ENCODE results near the gene OPN1SW.

Gene OPN1SW

DNA sequence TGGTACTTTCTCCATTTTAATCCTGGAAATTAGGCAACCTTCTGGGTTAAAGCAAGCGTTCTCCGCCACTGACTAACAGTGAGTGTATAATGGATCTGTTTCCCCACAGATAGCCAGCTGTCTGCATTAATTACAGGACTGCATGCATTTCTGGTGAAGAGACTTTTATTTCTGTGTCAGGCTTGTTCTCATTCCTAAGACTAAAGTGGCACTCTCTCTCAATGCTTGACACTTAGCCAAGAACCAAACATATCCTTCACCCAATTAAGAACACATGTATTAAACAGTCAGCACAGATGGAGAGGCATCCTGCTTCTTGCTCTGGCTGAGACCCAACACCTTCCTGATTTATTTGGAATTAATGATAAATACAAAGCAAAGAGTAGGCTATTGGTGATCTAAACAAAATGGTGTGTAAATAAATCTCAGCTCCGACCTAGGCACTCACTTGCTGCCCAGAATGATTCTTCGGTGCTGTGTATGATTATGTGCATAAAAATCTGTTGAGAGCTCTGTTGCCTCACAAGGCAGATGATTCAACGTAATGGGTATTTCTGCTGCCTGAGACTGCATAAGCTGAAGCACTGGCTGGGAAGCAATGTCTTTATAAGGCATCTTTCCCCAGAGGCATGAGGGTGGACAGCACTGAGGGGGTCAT, 19.6 kb downstream of the OPN1SW start:
- DNase-seq: no peak

DNA sequence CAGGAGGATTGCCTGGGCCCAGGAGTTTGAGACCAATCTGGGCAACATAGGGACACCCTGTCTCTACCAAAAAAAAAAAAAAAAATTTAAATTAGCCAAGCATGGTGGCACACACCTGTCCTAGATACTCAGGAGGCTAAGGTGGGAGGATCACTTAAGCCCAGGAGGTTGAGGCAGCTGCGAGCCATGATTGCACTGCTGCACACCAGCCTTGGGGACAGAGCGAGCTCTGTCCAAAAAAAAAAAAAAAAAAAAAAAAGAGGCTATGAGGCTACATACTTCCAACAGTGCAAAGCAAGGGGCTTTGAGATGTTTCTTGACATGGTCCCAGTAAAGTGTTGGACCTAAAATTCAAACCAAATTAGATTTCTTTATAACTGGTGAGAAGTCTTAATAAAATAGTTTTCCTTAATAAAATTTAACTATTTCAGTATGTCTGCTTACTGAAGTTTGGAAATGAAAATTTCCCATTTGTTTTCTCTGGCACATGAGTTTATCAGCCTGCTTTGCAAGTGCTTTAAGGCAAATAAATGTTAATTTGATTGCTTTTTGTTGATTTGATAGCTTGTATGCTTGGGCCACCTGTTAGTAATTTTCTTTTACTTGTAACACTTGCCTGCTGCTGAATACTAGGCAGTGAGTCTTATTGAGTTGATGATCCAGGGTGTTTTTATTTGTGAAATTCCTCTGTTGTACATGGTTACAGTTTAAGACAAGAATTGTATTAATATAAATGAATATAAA, 20.3 kb downstream of the OPN1SW start:
- no peak for DNase-seq

DNA sequence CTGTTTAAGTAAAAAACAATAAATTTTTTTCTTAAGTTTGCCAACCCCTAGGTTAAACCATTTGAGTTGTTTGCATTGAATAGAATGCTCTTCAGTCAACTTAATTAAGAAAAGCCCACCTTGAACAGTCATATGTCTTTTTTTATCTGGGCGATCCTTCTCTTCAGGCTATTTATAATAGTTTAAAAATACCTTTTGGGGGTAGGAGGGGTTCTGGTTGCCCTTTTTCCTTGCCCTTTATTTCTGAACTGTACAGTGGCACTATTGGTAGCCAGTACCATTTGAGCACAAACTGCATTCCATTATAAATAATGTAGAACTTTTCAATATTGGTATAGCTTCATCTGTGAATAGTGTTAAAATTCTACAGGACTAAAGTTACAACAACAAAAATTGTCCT, 23.3 kb downstream of the OPN1SW start:
- no peak for DNase-seq

DNA sequence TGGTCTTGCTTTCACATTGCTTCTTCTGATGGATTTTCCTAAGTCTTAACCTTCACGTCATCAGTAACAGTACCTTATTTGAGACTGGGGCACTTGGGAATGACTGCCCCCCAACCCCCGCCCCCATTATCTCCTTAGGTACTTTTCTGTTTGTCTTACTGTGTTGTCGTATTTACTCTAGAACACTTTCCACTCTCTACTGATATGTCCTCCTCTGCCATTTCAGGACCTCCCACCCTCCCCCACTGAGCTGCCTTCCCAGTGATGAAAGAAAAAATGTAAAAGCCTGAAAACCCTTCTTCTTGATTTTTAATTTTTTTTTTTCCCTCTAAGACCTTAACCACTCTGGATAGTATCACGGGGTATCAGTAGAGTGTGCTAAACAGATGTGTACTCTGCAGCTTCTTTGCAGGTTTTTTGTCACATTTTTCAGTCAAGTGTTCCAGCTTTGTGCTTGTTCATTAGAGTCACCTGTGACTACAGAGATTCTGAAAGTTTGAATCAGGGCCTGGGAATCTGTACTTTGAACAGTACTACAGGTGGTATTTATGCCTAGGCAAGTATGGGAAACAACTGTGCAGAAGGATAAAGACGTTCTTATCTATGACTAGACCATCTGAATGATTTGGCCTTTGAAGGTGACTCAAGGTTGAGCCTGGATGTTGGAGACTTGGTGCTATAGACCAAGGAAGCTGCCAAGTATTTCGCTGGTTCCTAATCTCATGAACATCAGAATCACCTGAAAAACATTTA, 28.1 kb downstream of the OPN1SW start:
- DNase-seq: no peak

DNA sequence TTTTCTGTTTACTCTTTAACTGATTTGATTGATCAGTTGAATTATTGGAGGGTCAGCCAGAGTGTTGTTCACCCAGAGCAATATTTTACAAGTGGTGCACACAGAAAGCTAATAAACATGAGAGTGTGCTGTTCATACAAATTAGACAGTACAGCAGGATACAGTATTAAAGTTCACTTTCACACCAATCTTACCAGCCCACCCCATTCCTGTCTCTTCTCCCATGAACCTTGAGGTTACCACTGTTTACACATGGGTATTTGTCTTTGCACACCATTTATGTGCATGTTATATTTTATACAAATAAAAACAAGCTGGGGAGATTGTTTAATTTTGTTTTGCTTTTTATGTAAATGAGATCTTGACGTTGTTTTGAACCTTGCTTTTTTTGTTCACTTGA, 29.9 kb downstream of the OPN1SW start:
- DNase-seq: no peak

DNA sequence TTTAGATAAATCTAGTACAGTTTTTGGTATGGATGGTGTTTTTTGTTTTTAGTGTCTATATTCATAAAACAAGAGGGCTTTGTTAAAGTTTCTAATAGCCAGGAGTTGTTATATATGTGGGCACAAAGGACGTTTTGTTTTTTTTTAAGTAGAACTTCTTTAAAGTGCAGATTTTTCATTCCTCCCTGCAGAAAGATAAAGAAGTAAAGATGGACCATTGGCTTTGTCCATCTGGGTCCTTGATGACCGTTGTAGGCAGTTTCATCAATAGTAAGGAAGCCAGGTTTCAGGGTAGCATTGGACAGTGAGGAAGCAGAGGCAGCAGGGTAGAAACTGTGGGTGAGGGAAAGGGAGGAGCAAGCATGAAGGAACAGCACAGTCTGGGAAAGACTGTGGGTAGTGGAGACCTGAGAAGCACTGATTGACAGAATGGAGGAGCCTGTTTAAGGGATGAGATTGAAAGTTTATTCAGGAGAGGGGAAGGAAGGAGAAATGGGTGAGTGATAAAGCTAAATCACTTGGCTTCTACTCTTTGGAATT, 31.2 kb downstream of the OPN1SW start:
- no peak for DNase-seq

DNA sequence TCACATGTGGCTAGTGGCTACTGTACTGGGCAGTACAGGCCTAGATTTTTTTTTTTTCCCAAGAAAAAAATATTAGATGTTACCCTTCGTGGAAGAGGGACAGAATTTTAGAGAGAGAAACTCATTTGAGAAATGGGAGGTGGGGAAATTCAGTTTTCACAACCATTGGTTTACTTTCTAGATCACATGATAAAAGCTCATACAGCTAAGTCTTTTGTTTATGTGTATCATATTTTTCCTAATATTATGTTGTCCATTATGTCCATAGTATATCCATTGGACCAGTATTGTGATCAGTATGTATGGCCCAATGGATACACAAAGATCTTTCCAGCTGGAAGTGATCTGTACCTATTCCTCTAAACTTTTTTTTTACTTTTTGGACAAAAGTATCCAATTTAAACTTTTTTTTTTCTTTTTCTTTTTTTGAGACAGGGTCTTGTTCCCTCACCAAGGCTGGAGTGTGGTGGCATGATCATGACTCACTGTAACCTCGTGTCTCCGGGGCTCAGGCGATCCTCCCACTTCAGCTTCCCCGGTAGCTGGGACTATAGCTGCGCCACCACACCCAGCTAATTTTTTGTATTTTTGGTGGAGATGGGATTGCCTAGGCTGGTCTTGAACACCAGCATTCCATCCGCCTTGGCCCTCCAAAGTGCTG, 32.4 kb downstream of the OPN1SW start:
- DNase-seq: no peak

DNA sequence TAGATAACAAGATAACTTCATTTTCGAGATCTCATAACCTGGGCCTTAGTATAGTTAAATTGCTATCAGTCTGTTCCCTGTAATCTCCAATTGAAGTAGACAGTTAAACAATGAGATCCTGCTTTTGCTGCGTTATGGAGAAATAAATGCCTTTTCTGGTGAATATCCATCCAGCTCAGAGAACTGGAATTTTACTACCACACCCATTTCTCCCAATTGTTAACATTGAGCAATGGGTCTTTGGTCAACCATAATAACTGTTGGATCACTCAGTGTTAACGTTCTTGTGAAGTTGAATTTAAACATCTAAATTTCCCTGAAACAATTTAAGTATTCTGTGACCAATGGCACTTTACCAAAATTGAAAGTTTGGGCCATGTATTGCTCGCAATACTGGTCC, 33.4 kb downstream of the OPN1SW start:
- no peak for DNase-seq

DNA sequence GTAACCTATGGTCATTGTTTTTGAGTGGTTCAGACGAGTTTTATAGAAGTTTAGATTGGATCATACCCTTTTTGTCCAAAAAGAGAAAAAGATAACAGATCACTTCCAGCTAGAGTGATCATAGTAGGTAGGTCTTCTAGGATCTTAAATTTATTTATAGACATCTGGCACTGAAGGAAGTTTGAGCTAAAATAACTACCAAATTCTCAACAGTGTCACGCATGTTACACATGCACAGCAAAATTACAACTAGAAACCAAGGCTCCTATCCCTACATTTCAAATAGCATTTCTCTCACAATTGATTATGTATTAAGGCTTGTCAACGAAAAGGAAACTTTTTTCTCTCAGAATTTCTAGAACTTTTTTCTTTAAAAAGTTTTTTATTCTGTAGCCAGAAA, 34.1 kb downstream of the OPN1SW start:
- no peak for DNase-seq

DNA sequence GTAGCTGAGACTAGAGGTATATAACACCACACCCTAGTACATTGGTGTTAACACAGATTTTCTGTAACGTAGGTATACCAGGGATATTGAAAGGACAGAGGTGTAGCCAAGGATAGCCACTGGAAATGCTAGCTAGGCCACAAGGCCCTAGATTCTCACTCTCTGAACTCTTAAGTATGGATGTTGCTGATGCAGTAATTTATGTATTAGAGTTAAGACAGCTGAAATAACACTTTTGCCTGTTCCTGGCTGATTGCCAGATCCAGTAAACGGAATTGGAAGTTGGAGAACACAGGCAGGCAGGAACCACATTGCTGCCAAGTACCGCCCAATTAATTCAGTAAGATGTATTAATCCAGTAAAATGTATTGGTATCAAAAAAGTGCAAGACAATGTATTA, 34.6 kb downstream of the OPN1SW start:
- no peak for DNase-seq

DNA sequence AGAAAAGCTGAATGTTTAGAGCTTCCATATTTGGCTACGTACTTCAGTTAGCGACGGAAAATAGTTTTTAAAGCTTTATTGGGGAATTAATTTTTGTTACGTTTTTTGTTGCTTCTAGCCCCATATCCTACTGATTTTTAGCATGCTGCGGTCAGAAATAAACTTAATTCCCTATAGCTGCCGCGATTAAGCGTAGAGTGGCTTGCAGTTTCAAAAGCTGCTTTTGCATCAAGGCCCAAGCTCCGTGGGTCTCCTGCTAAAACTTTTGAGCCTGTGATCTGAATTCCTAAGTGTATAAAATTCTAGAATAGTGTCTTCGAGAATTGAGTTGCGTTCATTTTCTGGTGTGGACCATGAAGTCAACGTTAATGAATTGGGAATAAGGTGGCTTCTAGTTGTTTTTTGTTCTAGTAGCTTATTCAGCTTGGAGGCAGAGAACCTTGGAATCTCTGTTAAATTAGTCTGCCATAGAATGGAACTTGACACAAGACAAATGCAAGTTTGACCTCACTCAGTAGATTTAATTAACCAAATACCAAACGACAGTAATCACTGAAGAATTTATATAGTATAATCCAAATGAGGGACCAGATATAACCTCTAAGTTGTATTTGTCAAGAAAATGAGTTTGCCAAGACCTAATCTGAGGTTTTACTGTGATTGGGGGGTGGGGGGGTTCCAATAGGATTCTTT, 35.5 kb downstream of the OPN1SW start:
- no peak for DNase-seq

DNA sequence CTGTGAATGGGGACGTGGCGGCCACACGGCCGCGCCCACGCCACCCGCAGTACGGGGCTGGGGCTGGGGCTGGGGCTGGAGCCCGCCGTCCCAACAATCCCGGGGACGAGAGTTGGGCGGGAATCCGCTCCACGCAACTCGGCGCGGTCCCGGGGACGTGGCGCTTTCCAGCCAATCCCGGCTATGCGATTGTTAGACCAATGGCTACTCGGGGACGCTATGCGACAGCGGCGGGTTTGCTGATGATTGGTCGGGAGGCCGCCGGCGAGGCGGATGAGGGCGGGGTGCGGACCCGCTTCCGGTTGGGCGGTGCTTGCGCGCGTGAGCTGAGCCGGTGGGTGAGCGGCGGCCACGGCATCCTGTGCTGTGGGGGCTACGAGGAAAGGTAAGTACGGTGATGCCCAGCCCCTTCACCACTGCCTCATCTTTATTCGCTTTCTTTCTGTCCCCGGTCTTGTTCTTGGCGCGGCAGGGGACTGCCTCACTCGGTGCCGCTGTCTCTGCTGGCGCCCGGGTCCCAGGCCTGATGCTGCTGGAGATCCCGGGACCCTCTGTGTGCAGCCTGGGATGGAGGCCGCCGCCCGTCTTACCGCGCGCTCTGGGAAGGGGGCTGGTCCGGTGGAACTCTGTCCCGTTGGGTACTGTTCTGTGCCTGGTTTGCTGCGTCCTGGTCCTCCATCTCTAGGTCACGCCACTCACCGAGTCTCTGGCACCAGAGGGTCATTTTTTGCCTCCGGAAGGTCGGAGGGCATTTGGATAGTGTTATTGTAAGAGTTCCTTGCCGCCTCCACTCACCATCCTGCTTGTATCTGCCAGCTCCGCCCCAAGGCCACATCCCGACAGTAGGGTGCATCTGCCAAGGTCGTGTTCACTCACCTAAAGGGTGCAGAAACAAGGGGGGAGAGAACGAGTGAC, 36.3 kb downstream of the OPN1SW start, which contains the start of gene CALU:
Gene CALU, plus strand, starts transcription at position 312 of the 915 bp plus-strand sequence. CDS start 9,225 bp downstream, outside the sequence.
- DNase-seq: peak; percentile 95

DNA sequence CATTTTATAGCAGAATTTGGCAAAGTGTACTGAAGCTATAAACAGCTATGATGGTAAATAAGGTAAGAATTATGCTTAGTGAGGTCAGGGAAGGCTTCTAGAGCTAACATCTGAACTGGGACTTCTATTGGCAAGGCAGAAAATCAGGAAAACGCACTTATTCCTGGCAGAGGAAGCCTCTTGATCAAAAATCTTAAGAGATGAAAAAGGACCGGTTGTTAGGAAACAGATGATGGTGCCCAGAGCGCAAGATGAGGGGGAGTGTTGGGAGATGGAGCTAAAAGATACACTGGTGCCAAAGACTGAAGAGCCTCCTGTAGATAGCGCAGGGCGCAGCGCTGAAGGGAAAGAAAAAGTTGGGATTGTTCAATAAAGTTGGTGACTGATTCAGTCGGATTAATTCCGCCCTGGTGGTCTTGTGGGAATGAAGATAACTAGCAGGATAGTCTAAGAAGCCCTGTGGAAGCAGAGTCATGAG, 37.0 kb downstream of the OPN1SW start:
- no peak for DNase-seq

DNA sequence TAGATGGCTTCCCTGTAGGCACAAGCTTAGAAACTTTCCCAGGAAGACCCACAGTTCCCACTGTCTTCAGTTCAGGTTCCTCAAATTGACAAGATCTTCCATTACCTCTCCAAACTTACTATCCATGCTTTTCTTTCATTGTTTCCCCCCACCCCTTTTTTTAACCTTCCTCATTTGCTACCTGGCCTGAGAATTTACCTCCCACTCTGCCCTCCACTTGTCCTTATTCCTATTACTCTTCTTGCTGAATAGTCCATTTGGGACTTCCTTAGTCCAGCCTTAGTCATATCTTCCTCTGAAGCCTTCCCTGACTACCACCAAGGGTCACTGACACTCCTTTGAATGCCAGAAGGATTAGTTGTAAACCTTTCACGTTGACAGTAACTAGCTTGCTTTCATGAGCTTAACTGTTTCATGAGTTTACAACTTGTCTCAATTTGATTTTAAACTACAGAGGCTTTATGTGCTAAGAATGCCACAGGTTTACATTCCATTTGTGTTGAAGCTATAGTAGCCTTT, 37.7 kb downstream of the OPN1SW start:
- DNase-seq: no peak

DNA sequence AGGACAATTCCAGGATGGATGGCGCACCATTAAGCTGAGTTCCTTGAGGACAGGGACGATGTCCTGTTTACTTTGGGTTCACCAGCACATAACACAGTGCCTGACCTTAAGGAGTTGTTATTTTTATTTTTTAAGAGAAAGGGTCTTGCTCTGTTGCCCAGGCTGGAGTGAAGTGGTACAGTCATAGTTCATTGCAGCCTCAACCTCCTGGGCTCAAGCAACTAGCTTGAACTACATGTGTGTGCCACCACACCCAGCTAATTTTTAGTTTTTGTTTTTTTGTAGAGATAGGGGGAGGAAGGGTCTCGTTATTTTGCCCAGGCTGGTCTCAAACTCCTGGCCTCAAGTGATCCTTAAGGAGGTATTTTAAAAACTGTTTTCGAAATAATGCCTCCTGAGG, 38.2 kb downstream of the OPN1SW start:
- DNase-seq: no peak

DNA sequence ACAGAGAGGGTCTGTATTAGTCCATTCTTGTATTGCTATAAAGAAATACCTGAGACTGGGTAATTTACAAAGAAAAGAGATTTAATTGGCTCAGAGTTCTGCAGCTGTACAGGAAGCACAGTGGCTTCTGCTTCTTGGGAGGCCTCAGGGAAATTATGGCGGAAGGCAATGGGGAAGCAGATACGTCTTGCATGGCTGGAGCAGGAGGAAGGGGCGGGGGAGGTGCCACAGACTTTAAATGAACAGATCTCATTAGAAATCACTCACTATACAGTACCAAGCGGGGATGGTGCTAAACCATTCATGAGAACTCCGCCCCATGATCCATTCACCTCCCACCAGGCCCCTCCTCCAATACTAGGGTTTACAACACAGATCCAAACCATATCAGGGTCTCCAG, 40.2 kb downstream of the OPN1SW start:
- no peak for DNase-seq

DNA sequence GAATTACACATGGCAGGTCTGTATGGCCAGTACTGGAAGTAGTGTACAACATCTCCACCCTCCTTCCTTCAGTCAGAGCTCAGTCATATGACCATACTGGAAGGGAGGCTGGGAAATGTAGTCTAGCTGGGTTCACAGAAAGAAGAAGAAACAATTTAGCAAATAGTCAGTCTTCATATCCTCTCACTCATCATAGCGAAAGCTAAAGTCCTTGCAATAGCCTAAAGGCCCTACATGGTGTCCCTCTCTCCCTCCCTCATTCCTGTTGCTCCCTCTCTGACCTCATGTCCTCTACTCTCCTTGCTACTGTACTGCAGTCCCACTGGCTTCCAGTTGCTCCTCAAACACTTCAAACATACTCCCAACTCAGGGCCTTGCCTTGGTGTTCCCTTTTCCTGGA, 40.7 kb downstream of the OPN1SW start:
- DNase-seq: no peak

DNA sequence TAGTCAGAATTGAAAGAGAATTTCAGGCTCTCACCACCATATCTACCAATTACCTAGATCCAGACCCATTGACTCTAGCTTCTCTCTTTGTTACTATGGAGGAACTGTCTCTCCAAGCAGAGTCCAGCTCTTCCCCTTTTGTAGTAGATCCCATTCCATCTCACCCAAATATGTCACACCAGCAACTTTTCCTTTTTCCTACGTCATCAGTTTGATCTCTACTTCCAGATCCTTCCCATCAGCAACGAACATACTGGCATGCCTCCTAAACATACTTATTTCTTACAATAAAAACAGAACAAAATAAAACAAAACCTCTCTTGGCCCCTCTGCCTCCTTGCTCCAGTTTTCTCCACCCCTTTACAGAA, 42.3 kb downstream of the OPN1SW start:
- no peak for DNase-seq

DNA sequence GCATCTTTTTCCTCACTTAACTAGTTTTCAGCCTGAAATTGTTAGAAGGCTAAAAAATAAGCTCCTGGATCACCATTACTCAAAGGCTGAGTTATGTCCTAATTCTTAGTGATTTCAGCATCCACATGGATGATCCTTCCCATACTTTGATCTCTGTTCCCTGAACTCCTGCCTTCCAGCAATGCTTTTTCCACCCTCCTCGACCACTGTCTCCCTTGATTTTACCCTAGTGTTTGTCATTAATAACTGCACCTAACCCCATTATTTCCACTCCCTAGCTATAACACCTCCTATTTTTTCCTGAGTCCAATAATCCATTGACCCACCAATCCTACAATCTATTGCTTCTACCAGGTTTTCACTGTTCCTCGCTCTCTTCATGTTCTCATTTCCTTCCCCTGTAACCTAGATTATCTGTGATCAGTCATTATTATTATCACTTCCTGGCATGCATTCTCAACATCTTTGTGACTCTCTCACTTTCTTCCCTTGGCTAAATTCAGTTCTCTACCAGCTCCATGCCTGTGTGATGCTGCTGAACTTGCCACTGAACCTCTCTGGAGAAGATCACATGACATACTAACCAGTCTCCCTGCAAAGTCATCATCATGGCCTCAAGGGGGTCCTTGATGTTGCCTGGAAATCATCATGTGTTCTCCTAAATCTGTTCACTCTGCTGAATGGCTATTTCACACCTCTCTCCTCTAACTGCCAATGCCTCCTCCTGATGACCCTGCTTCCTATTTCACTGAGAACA, 42.9 kb downstream of the OPN1SW start:
- no peak for DNase-seq

DNA sequence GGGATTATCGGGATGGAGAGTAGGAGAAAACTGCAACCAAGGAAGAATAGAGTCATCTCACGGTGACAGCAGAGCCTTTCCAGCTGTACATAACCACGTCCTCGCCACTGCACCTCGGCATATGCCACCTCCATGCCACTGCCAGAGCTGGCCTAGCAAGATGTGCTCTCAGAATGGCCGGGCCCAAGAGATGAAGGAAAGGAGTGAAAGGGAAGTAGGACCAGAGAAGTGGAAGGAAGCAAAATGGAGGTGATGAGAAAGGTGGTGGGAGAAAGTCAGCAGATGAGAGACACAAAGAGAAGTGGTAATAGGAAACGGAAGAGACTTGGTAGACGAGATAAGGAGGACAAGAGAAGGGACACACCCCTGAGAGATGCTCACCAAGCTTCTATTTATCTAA, 44.4 kb downstream of the OPN1SW start:
- DNase-seq: no peak
